CD4-positive, alpha-beta T cell (primary cell): ENCODE measurements around the gene SLC1A2. TPM values are rescaled to one million over a fixed set of nuclear protein-coding genes. Genes with fewer than 3 reads are reported as not detected.
A peak's percentile ranks its signal among the peaks of the same experiment; 100 is the strongest.
"Not testable (repeated sequence)": the region's sequence is repeated elsewhere in the genome, so short reads cannot be mapped to it uniquely, and the experiment has no call there.

Source experiments
- ATAC-seq: fragments of 200-7000 bp; cut with Tn5 transposase; one replicate; pipeline ENCODE4 v1.10.0; 2022; ENCODE audit warnings: mild to moderate bottlenecking; ENCODE audit not compliant: poor library complexity
- CTCF ChIA-PET: fragments of 350-600 bp; sonication (Branson Sonifier 250); formaldehyde crosslinking; loops from one replicate; lab custom pipeline; 2021; ENCODE audit warnings: antibody characterized with exemption, inconsistent platforms; lab: Charles Lee
- POLR2A ChIA-PET: fragments of 350-600 bp; sonication (Branson Sonifier 250); formaldehyde crosslinking; loops from one replicate; lab custom pipeline; 2021; ENCODE audit warnings: antibody characterized with exemption, inconsistent platforms; lab: Charles Lee
- DNase-seq, 14 experiments: peaks; one replicate each; pipeline ENCODE4 v3.0.0-alpha.2; 2013 to 2020; ENCODE audit warnings: mixed read lengths in 2 of 14
- H3K27ac ChIP-seq, 2 donors: one replicate each; pipeline versions ENCODE4 v1.5.1 to v1.7.0; 2013; ENCODE audit warnings: low read length in 2 of 2, low read depth in 1 of 2, mild to moderate bottlenecking in 1 of 2
- H3K27me3 ChIP-seq, 2 experiments: 1 replicate in 1 of 2; 2 replicates in 1 of 2; pipeline versions ENCODE4 v1.6.1 to v1.7.0; 2013; ENCODE audit warnings: low read length in 2 of 2, control low read depth in 1 of 2, mild to moderate bottlenecking in 1 of 2, moderate library complexity in 1 of 2; ENCODE audit not compliant: insufficient read depth in 2 of 2, control insufficient read depth in 1 of 2
- H3K36me3 ChIP-seq: one replicate; pipeline ENCODE4 v1.6.1; 2013; ENCODE audit warnings: low read length, control low read depth; ENCODE audit not compliant: insufficient read depth
- H3K4me1 ChIP-seq: one replicate; pipeline ENCODE4 v1.6.1; 2013; ENCODE audit warnings: low read length, control low read depth; ENCODE audit not compliant: insufficient read depth
- H3K4me3 ChIP-seq: one replicate; pipeline ENCODE4 v1.5.1; 2013; ENCODE audit warnings: mild to moderate bottlenecking, low read length, moderate library complexity
- H3K9me3 ChIP-seq, 2 experiments: 1 replicate in 1 of 2; 2 replicates in 1 of 2; pipeline versions ENCODE4 v1.6.1 to v1.7.0; 2013; ENCODE audit warnings: low read length in 2 of 2, mild to moderate bottlenecking in 2 of 2, control low read depth in 1 of 2, moderate library complexity in 1 of 2; ENCODE audit not compliant: control insufficient read depth in 1 of 2, insufficient read depth in 1 of 2
- H3K27ac Mint-ChIP-seq: one replicate; pipeline ENCODE4 v1.8.0; 2020; ENCODE audit warnings: mixed read lengths
- H3K27me3 Mint-ChIP-seq: one replicate; pipeline ENCODE4 v1.8.0; 2021; ENCODE audit warnings: mixed read lengths
- H3K36me3 Mint-ChIP-seq: one replicate; pipeline ENCODE4 v1.8.0; 2021; ENCODE audit warnings: low read depth, mixed read lengths
- H3K4me1 Mint-ChIP-seq: one replicate; pipeline ENCODE4 v1.8.0; 2021; ENCODE audit warnings: low read depth, mixed read lengths
- H3K4me3 Mint-ChIP-seq: one replicate; pipeline ENCODE4 v1.8.0; 2020; ENCODE audit warnings: mild to moderate bottlenecking, mixed read lengths
- H3K9me3 Mint-ChIP-seq: one replicate; pipeline ENCODE4 v1.8.0; 2020; ENCODE audit warnings: mixed read lengths
- CTCF ChIP-seq: fragments of 200-600 bp; IDR thresholded peaks from one replicate; pipeline ENCODE4 v1.8.0; 2022; ENCODE audit warnings: antibody characterized with exemption, mild to moderate bottlenecking
- intact Hi-C, 2 experiments: fragments of 100-400 bp; cut with DNase I in 1 of 2; cut with micrococcal nuclease in 1 of 2; formaldehyde crosslinking; loops; one replicate each; pipeline versions ENCODE4 v1.15.1 to v1.9.0; 2023 to 2025; cut with DNase I, micrococcal nuclease
- total RNA-seq, 174 experiments: library from RNA in 2 of 174; stranded (reverse) in 2 of 174; gene quantifications; one replicate each; pipeline ENCODE4 v1.2.3 and lab custom pipeline; 2021 to 2026

The SLC1A2 gene
- total RNA-seq, 2 experiments from 2014 or later = not detected

GRCh38 chr11:35230388-35230787, 189.0 kb downstream of the SLC1A2 start:
- Histone ChIP-seq H3K36me3 (peaks cover 70% of the 10 kb centered on the region), H3K27me3 (no peaks in the 10 kb centered on the region), H3K9me3 (peaks cover 5 to 13% of the 10 kb centered on the region in 2 experiments), H3K27ac (no peak overlapping the region), H3K4me1 (peaks cover 18% of the 10 kb centered on the region), H3K4me3 (no peak overlapping the region)
- Mint-ChIP-seq H3K27me3 (no peaks in the 10 kb centered on the region), H3K27ac (peak overlapping the region; percentile 80), H3K36me3 (peaks cover 98% of the 10 kb centered on the region), H3K4me3 (no peak overlapping the region), H3K9me3 (peaks cover 25% of the 10 kb centered on the region), H3K4me1 (peaks cover 66% of the 10 kb centered on the region)
- POLR2A ChIA-PET = interaction anchor here (1.3 kb wide), 1 partner anchor 64 kb away, joined by 4 read pairs; no protein-coding TSS in a partner anchor
- DNase-seq (no peak), ATAC-seq (no peak)
- no peak for TF ChIP-seq CTCF
- CTCF ChIA-PET = interaction anchor here (1.0 kb wide), 1 partner anchor 76 kb away, joined by 4 read pairs; no protein-coding TSS in a partner anchor
- intact Hi-C loops = no loop called here

GRCh38 chr11:35228328-35228725, 191.0 kb downstream of the SLC1A2 start:
- no peaks in the 10 kb centered on the region for H3K27me3 ChIP-seq
- H3K4me3 ChIP-seq = no peak overlapping the region
- H3K27ac ChIP-seq = peak overlapping the region in 1 of 2 donors; percentile 7
- ATAC-seq = no peak
- peaks cover 100% of the 10 kb centered on the region for H3K36me3 Mint-ChIP-seq
- H3K9me3 Mint-ChIP-seq = peaks cover 12% of the 10 kb centered on the region
- TF ChIP-seq CTCF = no peak
- H3K4me1 ChIP-seq = peaks cover 12% of the 10 kb centered on the region
- H3K4me3 Mint-ChIP-seq = no peak overlapping the region
- no peaks in the 10 kb centered on the region for H3K27me3 Mint-ChIP-seq
- peaks cover 91% of the 10 kb centered on the region for H3K36me3 ChIP-seq
- DNase-seq = no peak
- intact Hi-C loops = no loop called here
- ChIA-PET POLR2A (no interaction called here), CTCF (interaction anchor here (0.6 kb wide), 1 partner anchor 53 kb away, joined by 4 read pairs; no protein-coding TSS in a partner anchor)
- H3K9me3 ChIP-seq = peaks cover 4 to 5% of the 10 kb centered on the region in 2 experiments
- peak overlapping the region; percentile 80 for H3K27ac Mint-ChIP-seq
- H3K4me1 Mint-ChIP-seq = peaks cover 57% of the 10 kb centered on the region

GRCh38 chr11:35227576-35228327, 191.6 kb downstream of the SLC1A2 start:
- DNase-seq = peak in 2 of 14 experiments; percentile 49 to 55
- no peaks in the 10 kb centered on the region for H3K27me3 ChIP-seq
- intact Hi-C loops = no loop called here
- H3K36me3 ChIP-seq = peaks cover 97% of the 10 kb centered on the region
- Mint-ChIP-seq H3K36me3 (peaks cover 100% of the 10 kb centered on the region), H3K9me3 (peaks cover 12% of the 10 kb centered on the region), H3K27ac (peak overlapping the region; percentile 80), H3K4me3 (no peak overlapping the region), H3K27me3 (no peaks in the 10 kb centered on the region), H3K4me1 (peaks cover 56% of the 10 kb centered on the region)
- ChIA-PET POLR2A (no interaction called here), CTCF (interaction anchor here (0.6 kb wide), 1 partner anchor 52 kb away, joined by 4 read pairs; no protein-coding TSS in a partner anchor)
- H3K9me3 ChIP-seq = no peaks in the 10 kb centered on the region
- no peak for TF ChIP-seq CTCF
- ATAC-seq = no peak
- H3K27ac ChIP-seq = no peak overlapping the region
- H3K4me1 ChIP-seq = peaks cover 8% of the 10 kb centered on the region
- no peak overlapping the region for H3K4me3 ChIP-seq

- H3K36me3 ChIP-seq = peaks cover 100% of the 10 kb centered on the region
- H3K9me3 ChIP-seq, H3K27me3 Mint-ChIP-seq, H3K27ac ChIP-seq, H3K9me3 Mint-ChIP-seq, H3K4me1 ChIP-seq, ATAC-seq, H3K27me3 ChIP-seq, CTCF ChIA-PET, DNase-seq, POLR2A ChIA-PET, intact Hi-C loops, H3K4me3 Mint-ChIP-seq, H3K4me3 ChIP-seq: not testable (repeated sequence)
- H3K36me3 Mint-ChIP-seq = peaks cover 100% of the 10 kb centered on the region
- H3K4me1 Mint-ChIP-seq = peaks cover 56% of the 10 kb centered on the region
- peak overlapping the region; percentile 80 for H3K27ac Mint-ChIP-seq
These were observed 192.6 kb downstream of the SLC1A2 start for GRCh38 chr11:35226756-35227155.
